Hematopoietic multipotent progenitor cell treated with erythropoietin and hydrocortisone succinate and interleukin-3 and kit ligand, for 4 days (in vitro differentiated cells): ENCODE results near the gene ARPC2.

Experiments
- DNase-seq: peaks from one replicate; pipeline ENCODE4 v3.0.0-alpha.2; 2015

The ARPC2 gene

GRCh38 chr2:218291318-218292047 is 74.5 kb downstream of the ARPC2 start:
- DNase-seq = peak; percentile 54

GRCh38 chr2:218292048-218293014 is 75.3 kb downstream of the ARPC2 start, which contains the start of gene TMBIM1:
TSS of gene TMBIM1 (minus strand) at chr2:218292503. CDS start at chr2:218282141, 10,362 bp downstream.
- DNase-seq = peak; percentile 92

GRCh38 chr2:218293715-218294429 is 76.9 kb downstream of the ARPC2 start:
- peak; percentile 55 for DNase-seq

- no peak for DNase-seq
These were observed 77.5 kb downstream of the ARPC2 start for GRCh38 chr2:218294430-218295022.

GRCh38 chr2:218295029-218295428 is 78.0 kb downstream of the ARPC2 start:
- no peak for DNase-seq

- DNase-seq = no peak
These were observed 79.2 kb downstream of the ARPC2 start for GRCh38 chr2:218296200-218296599.

- peak; percentile 69 for DNase-seq
These were observed 79.9 kb downstream of the ARPC2 start for GRCh38 chr2:218296847-218297246.

- DNase-seq = no peak
These were observed 81.4 kb downstream of the ARPC2 start for GRCh38 chr2:218298314-218298875.

GRCh38 chr2:218300141-218300540 is 83.2 kb downstream of the ARPC2 start:
- DNase-seq = no peak

GRCh38 chr2:218301176-218301819 is 84.3 kb downstream of the ARPC2 start:
- peak; percentile 95 for DNase-seq
